Gastroesophageal sphincter (tissue), 3 donors: Measurements from ENCODE around the gene ABHD2.

Experiments used
- EP300 ChIP-seq: sonication (generic); formaldehyde crosslinking; IDR thresholded peaks from one replicate; pipeline ENCODE4 v1.6.1; 2017; ENCODE audit warnings: antibody characterized with exemption, mild to moderate bottlenecking
- TF ChIP-seq, protein P1 (sequence below), 4 experiments: fragments of 200-600 bp in 2 of 4; fragments of 450-650 bp in 2 of 4; sonication (generic) in 1 of 4; IDR thresholded peaks; one replicate each; pipeline ENCODE4 v1.5.1; 2017 to 2019; ENCODE audit warnings: antibody characterized with exemption in 4 of 4, mild to moderate bottlenecking in 2 of 4, moderate library complexity in 2 of 4

DNA sequence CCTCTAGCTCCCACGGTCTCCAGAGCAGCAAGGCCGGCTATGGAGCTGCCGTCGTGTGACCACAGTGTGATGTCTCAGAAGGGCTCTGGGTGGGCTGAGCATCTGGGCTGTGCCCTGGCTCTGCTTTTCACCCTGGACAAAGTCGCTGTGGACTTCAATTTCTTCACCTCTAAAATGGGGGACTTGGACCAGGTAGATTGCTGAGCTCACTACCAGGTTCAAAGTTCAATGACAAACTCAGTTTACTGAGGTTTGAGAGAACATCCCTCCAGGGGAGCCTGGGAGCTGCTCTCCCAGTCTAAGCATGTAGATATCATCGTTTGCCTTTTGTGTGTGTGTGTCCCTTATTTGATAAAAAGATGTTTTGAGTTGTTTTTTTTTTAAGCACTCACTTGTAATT is 108.0 kb downstream of the ABHD2 start:
- no peak for TF ChIP-seq EP300
- TF ChIP-seq, protein P1, sequence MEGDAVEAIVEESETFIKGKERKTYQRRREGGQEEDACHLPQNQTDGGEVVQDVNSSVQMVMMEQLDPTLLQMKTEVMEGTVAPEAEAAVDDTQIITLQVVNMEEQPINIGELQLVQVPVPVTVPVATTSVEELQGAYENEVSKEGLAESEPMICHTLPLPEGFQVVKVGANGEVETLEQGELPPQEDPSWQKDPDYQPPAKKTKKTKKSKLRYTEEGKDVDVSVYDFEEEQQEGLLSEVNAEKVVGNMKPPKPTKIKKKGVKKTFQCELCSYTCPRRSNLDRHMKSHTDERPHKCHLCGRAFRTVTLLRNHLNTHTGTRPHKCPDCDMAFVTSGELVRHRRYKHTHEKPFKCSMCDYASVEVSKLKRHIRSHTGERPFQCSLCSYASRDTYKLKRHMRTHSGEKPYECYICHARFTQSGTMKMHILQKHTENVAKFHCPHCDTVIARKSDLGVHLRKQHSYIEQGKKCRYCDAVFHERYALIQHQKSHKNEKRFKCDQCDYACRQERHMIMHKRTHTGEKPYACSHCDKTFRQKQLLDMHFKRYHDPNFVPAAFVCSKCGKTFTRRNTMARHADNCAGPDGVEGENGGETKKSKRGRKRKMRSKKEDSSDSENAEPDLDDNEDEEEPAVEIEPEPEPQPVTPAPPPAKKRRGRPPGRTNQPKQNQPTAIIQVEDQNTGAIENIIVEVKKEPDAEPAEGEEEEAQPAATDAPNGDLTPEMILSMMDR (IDR thresholded peaks at IDR 0.05): no peak
